Stimulated activated memory B cell treated with anti-CD40 and anti-IgM and Interleukin-4, amounts not matched to agents 10 μg/mL and 1 μg/mL and 100 μg/mL, for 72 hours (primary cell): Measurements from ENCODE around the gene APOBEC3B.

ENCODE experiments used
- ATAC-seq: fragments of 150-1000 bp; cut with Tn5 transposase; 2 replicates; pipeline ENCODE4 v1.10.0; 2021
- H3K27ac Mint-ChIP-seq: one replicate; pipeline ENCODE4 v1.8.0; 2022; ENCODE audit warnings: mild to moderate bottlenecking, mixed read lengths
- H3K27me3 Mint-ChIP-seq: one replicate; pipeline ENCODE4 v1.8.0; 2022; ENCODE audit warnings: mixed read lengths
- H3K36me3 Mint-ChIP-seq: one replicate; pipeline ENCODE4 v1.8.0; 2022; ENCODE audit warnings: mixed read lengths
- H3K4me1 Mint-ChIP-seq: one replicate; pipeline ENCODE4 v1.8.0; 2022; ENCODE audit warnings: mixed read lengths
- H3K4me3 Mint-ChIP-seq: one replicate; pipeline ENCODE4 v1.8.0; 2022; ENCODE audit warnings: mild to moderate bottlenecking, moderate library complexity, mixed read lengths
- H3K9me3 Mint-ChIP-seq: one replicate; pipeline ENCODE4 v1.8.0; 2022; ENCODE audit warnings: mixed read lengths

APOBEC3B gene

DNA sequence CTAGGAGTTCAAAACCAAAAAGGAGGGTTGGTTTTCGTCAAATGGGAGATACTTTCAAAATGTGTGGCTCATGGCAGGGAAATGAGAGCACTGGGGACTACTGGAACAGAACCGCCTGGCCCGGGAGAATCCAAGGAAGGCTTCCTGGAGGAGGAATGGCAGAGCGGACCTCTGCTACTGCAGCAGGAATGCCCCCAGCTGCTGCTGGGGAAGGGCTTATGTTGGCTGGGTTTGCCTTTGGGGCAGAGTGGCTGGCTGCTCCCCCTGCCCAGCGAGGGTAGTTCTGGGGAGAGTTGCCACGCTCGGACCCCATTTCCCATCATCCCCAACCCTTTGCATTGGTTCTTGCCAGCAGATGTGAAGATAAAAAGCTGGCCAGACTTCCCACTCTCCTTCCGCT is 35.4 kb upstream of the APOBEC3B start:
- ATAC-seq, result no peak
- H3K4me3 Mint-ChIP-seq, result no peak overlapping the region
- H3K27ac Mint-ChIP-seq, result peak overlapping the region; percentile 65
- H3K36me3 Mint-ChIP-seq, result no peaks in the 10 kb centered on the region
- peaks cover 55% of the 10 kb centered on the region for H3K4me1 Mint-ChIP-seq
- H3K9me3 Mint-ChIP-seq, result no peaks in the 10 kb centered on the region
- H3K27me3 Mint-ChIP-seq, result peaks cover 69% of the 10 kb centered on the region

- no peaks in the 10 kb centered on the region for H3K9me3 Mint-ChIP-seq
- peaks cover 50% of the 10 kb centered on the region for H3K4me1 Mint-ChIP-seq
- ATAC-seq, result peak; percentile 89
- H3K27ac Mint-ChIP-seq, result peak overlapping the region; percentile 65
- no peak overlapping the region for H3K4me3 Mint-ChIP-seq
- no peaks in the 10 kb centered on the region for H3K36me3 Mint-ChIP-seq
- H3K27me3 Mint-ChIP-seq, result peaks cover 73% of the 10 kb centered on the region
Measured at GRCh38 chr22:38947321-38948140, 34.6 kb upstream of the APOBEC3B start.

DNA sequence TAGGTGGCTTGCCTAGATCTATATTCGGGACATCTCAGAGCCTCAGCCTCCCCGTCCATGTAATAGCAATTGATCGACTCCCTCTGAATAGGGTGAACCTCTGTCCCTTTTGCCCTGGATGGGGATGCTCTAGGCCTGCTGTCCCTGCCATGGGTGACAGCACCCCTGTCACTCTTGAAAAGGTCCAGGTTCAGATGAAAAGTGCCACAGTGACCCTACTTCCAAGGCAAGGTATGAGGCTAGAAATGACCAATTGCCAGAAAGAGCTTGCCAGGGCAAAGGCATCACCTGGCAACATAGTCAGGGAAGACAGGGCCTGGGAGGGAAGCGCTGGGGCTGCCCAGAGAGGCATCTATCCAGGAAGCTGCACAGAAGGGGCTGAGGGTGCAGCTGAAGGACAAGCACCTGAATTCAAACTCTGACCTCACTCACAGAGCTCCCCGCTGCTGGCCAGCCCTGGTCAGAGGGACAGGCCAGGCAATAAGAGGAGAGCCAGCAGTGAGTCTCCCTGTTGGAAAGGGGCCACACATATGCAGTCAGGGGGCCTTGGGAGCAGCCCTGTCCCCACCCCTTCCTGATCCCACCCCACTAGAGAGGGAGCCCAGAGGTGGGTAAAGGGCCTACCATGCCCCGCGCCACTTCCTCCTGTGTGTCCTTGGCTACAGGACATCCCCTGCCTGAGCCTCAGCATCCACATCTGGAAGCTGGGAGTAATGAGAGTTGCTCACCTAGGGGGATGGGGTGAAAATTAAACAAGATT is 33.8 kb upstream of the APOBEC3B start:
- peaks cover 75% of the 10 kb centered on the region for H3K27me3 Mint-ChIP-seq
- H3K9me3 Mint-ChIP-seq, result no peaks in the 10 kb centered on the region
- ATAC-seq, result no peak
- no peaks in the 10 kb centered on the region for H3K36me3 Mint-ChIP-seq
- peak overlapping the region; percentile 65 for H3K27ac Mint-ChIP-seq
- peaks cover 47% of the 10 kb centered on the region for H3K4me1 Mint-ChIP-seq
- H3K4me3 Mint-ChIP-seq, result no peak overlapping the region

DNA sequence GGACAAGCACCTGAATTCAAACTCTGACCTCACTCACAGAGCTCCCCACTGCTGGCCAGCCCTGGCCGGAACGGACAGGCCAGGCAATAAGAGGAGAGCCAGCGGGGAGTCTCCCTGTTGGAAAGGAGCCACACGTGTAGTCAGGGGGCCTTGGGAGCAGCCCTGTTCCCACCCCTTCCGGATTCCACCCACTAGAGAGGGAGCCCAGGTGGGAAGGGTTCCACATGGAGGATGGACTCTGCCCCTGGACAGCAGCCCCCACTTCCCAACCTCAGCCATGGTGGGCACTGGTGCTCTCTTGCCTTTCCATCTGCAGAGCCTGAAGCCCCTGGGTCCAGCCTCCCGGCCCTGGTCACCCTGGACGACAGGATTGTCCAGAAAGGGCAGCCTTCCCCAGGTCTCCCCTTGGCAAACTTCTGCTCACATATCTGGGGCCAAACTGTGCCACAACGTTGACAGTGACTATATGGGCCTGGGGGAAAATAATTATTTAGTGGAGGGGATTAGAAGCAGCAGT is 32.2 kb upstream of the APOBEC3B start:
- no peak overlapping the region for H3K4me3 Mint-ChIP-seq
- H3K9me3 Mint-ChIP-seq, result no peaks in the 10 kb centered on the region
- ATAC-seq, result no peak
- H3K4me1 Mint-ChIP-seq, result peaks cover 42% of the 10 kb centered on the region
- no peaks in the 10 kb centered on the region for H3K36me3 Mint-ChIP-seq
- no peak overlapping the region for H3K27ac Mint-ChIP-seq
- peaks cover 61% of the 10 kb centered on the region for H3K27me3 Mint-ChIP-seq

- Mint-ChIP-seq H3K4me1 (peaks cover 41% of the 10 kb centered on the region), H3K27ac (no peak overlapping the region), H3K27me3 (peaks cover 54% of the 10 kb centered on the region), H3K4me3 (no peak overlapping the region), H3K36me3 (no peaks in the 10 kb centered on the region), H3K9me3 (no peaks in the 10 kb centered on the region)
- ATAC-seq, result no peak
Measured at GRCh38 chr22:38950527-38951295, 31.4 kb upstream of the APOBEC3B start.

DNA sequence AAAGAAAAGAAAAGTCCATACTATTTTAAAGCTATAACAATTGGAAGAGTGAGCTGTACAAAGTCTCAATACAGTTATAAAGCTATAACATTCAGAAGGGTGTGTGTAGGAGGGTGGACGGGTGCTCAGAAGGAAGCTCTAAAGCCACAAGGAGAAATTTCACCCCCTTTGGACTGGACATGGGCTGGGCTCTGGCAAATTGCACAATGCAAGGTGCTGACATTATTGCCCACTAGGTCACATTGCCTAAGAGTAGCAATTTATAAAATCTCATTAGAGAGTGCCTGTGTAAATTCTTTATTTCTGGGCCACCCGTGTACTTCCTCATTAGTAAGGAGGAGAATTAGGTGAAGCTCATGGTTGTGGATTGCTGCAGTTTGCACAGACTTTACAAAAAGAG is 30.4 kb upstream of the APOBEC3B start:
- no peak overlapping the region for H3K27ac Mint-ChIP-seq
- H3K9me3 Mint-ChIP-seq, result no peaks in the 10 kb centered on the region
- peaks cover 38% of the 10 kb centered on the region for H3K4me1 Mint-ChIP-seq
- no peak for ATAC-seq
- H3K4me3 Mint-ChIP-seq, result no peak overlapping the region
- no peaks in the 10 kb centered on the region for H3K36me3 Mint-ChIP-seq
- peaks cover 44% of the 10 kb centered on the region for H3K27me3 Mint-ChIP-seq

- no peaks in the 10 kb centered on the region for H3K36me3 Mint-ChIP-seq
- peaks cover 37% of the 10 kb centered on the region for H3K27me3 Mint-ChIP-seq
- H3K4me3 Mint-ChIP-seq, result no peak overlapping the region
- ATAC-seq, result no peak
- peak overlapping the region; percentile 65 for H3K27ac Mint-ChIP-seq
- H3K9me3 Mint-ChIP-seq, result no peaks in the 10 kb centered on the region
- peaks cover 38% of the 10 kb centered on the region for H3K4me1 Mint-ChIP-seq
Measured at GRCh38 chr22:38952281-38952993, 29.7 kb upstream of the APOBEC3B start.

DNA sequence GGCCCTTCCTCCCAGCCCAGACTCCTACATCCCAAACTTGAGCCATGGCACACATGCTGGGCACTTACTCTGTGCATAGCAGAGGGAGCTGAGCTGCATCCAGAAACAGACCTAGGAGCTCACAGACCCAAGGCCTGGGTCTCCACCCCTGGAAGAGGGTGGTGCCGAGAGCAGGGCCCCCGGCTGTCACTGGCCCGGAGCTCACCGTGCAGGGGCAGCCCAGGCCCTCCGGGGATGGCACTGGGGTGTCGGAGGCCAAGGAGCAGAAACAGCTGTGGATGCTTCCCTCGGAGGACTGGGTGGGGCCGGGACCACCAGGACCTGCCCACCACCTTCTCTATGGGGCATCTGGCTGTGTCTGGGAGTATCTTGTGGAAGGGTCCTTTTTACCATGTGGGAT is 29.1 kb upstream of the APOBEC3B start:
- peaks cover 31% of the 10 kb centered on the region for H3K27me3 Mint-ChIP-seq
- peak overlapping the region; percentile 65 for H3K27ac Mint-ChIP-seq
- H3K9me3 Mint-ChIP-seq, result no peaks in the 10 kb centered on the region

GRCh38 chr22:38953577-38954413 is 28.4 kb upstream of the APOBEC3B start:
- H3K4me3 Mint-ChIP-seq, result no peak overlapping the region
- H3K9me3 Mint-ChIP-seq, result no peaks in the 10 kb centered on the region
- H3K27ac Mint-ChIP-seq, result peak overlapping the region; percentile 65
- peaks cover 36% of the 10 kb centered on the region for H3K27me3 Mint-ChIP-seq
- H3K36me3 Mint-ChIP-seq, result no peaks in the 10 kb centered on the region
- H3K4me1 Mint-ChIP-seq, result peaks cover 44% of the 10 kb centered on the region
- ATAC-seq, result peak; percentile 84

More for the DNA sequence above, 29.1 kb upstream of the APOBEC3B start:
- Mint-ChIP-seq H3K4me1 (peaks cover 38% of the 10 kb centered on the region), H3K4me3 (no peak overlapping the region), H3K36me3 (no peaks in the 10 kb centered on the region)
- no peak for ATAC-seq

- Mint-ChIP-seq H3K27ac (peak overlapping the region; percentile 65), H3K9me3 (no peaks in the 10 kb centered on the region), H3K4me3 (no peak overlapping the region), H3K36me3 (no peaks in the 10 kb centered on the region), H3K4me1 (peaks cover 46% of the 10 kb centered on the region), H3K27me3 (peaks cover 42% of the 10 kb centered on the region)
- ATAC-seq, result no peak
Measured at GRCh38 chr22:38954414-38955043, 27.6 kb upstream of the APOBEC3B start.

DNA sequence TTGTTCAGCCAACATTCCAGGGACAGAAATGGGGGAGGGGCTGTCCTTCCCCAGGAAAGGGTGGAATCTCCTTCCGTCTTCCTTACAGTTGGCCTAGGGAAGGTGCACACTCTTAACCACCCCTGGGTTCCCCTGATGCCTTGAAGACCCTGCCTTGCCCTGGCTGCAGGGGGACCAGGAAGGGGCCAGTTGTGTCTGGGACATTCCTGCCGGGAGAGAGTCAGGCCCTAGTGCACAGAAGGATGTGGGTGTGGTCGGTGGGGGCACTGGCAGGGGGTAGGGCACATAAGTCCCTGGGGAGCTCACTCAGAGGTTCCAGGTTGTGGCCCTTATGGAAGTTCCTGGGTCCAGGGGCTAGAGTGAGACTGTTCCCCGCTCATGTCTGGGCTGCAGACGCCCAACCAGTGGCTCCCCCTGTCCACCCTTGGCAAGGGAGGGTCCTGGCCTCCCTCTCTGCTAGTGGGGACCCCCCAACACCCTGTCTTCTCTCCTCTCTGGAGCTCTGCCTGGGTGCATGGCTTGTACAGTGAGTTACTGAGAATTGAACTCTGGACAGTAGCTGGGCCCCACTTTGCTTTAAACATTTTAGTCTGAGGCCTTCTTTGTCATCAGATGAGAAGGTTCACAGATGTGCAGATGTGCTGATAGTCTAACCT is 26.8 kb upstream of the APOBEC3B start:
- ATAC-seq, result no peak
- peaks cover 39% of the 10 kb centered on the region for H3K27me3 Mint-ChIP-seq
- H3K4me1 Mint-ChIP-seq, result peaks cover 46% of the 10 kb centered on the region
- no peak overlapping the region for H3K27ac Mint-ChIP-seq
- H3K9me3 Mint-ChIP-seq, result no peaks in the 10 kb centered on the region
- H3K36me3 Mint-ChIP-seq, result no peaks in the 10 kb centered on the region
- no peak overlapping the region for H3K4me3 Mint-ChIP-seq

- no peak for ATAC-seq
Measured at GRCh38 chr22:38955926-38956325, 26.2 kb upstream of the APOBEC3B start.

GRCh38 chr22:38956551-38956950 is 25.6 kb upstream of the APOBEC3B start:
- H3K9me3 Mint-ChIP-seq, result no peaks in the 10 kb centered on the region
- peaks cover 46% of the 10 kb centered on the region for H3K4me1 Mint-ChIP-seq
- no peak overlapping the region for H3K4me3 Mint-ChIP-seq
- peaks cover 36% of the 10 kb centered on the region for H3K27me3 Mint-ChIP-seq
- H3K36me3 Mint-ChIP-seq, result no peaks in the 10 kb centered on the region
- no peak overlapping the region for H3K27ac Mint-ChIP-seq
- ATAC-seq, result no peak

More at GRCh38 chr22:38955926-38956325, 26.2 kb upstream of the APOBEC3B start:
- H3K27me3 Mint-ChIP-seq, result peaks cover 36% of the 10 kb centered on the region
- H3K9me3 Mint-ChIP-seq, result no peaks in the 10 kb centered on the region
- H3K4me1 Mint-ChIP-seq, result peaks cover 46% of the 10 kb centered on the region
- no peaks in the 10 kb centered on the region for H3K36me3 Mint-ChIP-seq
- no peak overlapping the region for H3K4me3 Mint-ChIP-seq
- H3K27ac Mint-ChIP-seq, result no peak overlapping the region
